H1 (cell line): ENCODE results near the gene EMX1. TPM values are rescaled to one million over a fixed set of nuclear protein-coding genes. Genes with fewer than 3 reads are reported as not detected.

Experiments
- CTCF ChIP-seq, 3 experiments: IDR thresholded peaks; 1 replicate in 2 of 3; 2 replicates in 1 of 3; pipeline versions ENCODE4 v1.5.1 to v1.6.1; 2011; ENCODE audit warnings: low read length in 3 of 3, mild to moderate bottlenecking in 3 of 3, inconsistent platforms in 2 of 3, low read depth in 1 of 3, moderate library complexity in 1 of 3; ENCODE audit not compliant: insufficient read depth in 1 of 3; ENCODE audit errors: control extremely low read depth in 1 of 3
- JUND ChIP-seq: IDR thresholded peaks from 2 replicates; pipeline ENCODE4 v1.6.1; 2011; ENCODE audit warnings: mild to moderate bottlenecking, improper control_type of control experiment, low read length
- POU5F1 ChIP-seq: IDR thresholded peaks from 2 replicates; pipeline ENCODE4 v1.6.1; 2011; ENCODE audit warnings: low read depth, mild to moderate bottlenecking, low read length, moderate library complexity
- SUZ12 ChIP-seq: fragments of 200-600 bp; sonication (generic); IDR thresholded peaks from 2 replicates; pipeline ENCODE4 v1.6.1; 2012; ENCODE audit warnings: mild to moderate bottlenecking, inconsistent platforms, low read length, moderate library complexity, mixed read lengths
- TAF7 ChIP-seq: optimal IDR thresholded peaks from 2 replicates; pipeline ENCODE3; 2011; ENCODE audit warnings: low read depth, mild to moderate bottlenecking, inconsistent platforms, low read length, moderate library complexity, borderline replicate concordance
- ZNF274 ChIP-seq: IDR thresholded peaks from 2 replicates; pipeline ENCODE4 v1.7.0; 2012; ENCODE audit warnings: low read length, borderline replicate concordance; ENCODE audit errors: extremely low read depth
- polyA plus RNA-seq, 7 experiments: library from polyadenylated mRNA; depleted of rRNA in 3 of 7; stranded (reverse) in 5 of 7; unstranded in 2 of 7; fragments of >200 nt in 5 of 7; fragments of 200-250 nt in 2 of 7; gene quantifications; 1 replicate in 5 of 7; 2 replicates in 1 of 7; 4 replicates in 1 of 7; pipeline versions ENCODE4 v1.2.1 to v1.2.3, GENCODE V29; 2011 to 2013; ENCODE audit warnings: missing spikeins in 2 of 7, mixed read lengths in 2 of 7
- total RNA-seq: library from RNA; stranded (reverse); fragmentation: NEBNext Ultra II Directional; extraction: Animal tissue kit (Norgen Biotek cat#: 25700); gene quantifications from 2 replicates; pipeline ENCODE4 v1.2.1, GENCODE V29; 2021

The EMX1 gene
- total and polyA plus RNA-seq, 2 of the 8 experiments (the other 6 are each of a cell fraction or from before 2014, with no cell fraction given) = 2.4 to 4.9 TPM

GRCh38 chr2:72982781-72983499, 65.6 kb downstream of the EMX1 start (continued):
- TF ChIP-seq CTCF (IDR thresholded peaks at IDR 0.05; ENCODE audit: control extremely low read depth in 1 of 3, insufficient read depth in 1 of 3, low read depth in 1 of 3, low read length in 3 of 3) = no peak
- no peak for TF ChIP-seq JUND
- no peak for TF ChIP-seq POU5F1
- TF ChIP-seq TAF7 = no peak
- no peak for TF ChIP-seq SUZ12
- TF ChIP-seq ZNF274 = no peak
